HL-60 (cell line): ENCODE measurements around the gene BAG2.

Source experiments
- DNase-seq, 2 experiments: peaks; one replicate each; pipeline ENCODE4 v3.0.0-alpha.2; 2010 to 2020; ENCODE audit warnings: low read depth in 1 of 2, low spot score in 1 of 2
- H3K27ac ChIP-seq: fragments of 250-450 bp; sonication (Bioruptor Pico); replicated peaks from 2 replicates; pipeline ENCODE4 v1.5.1; 2020; ENCODE audit warnings: mild to moderate bottlenecking, moderate library complexity
- H3K27me3 ChIP-seq: fragments of 250-450 bp; sonication (Bioruptor Pico); 2 replicates; pipeline ENCODE4 v1.5.1; 2021; ENCODE audit warnings: mild to moderate bottlenecking, moderate library complexity; ENCODE audit not compliant: insufficient read depth, poor library complexity, severe bottlenecking
- H3K4me3 ChIP-seq: replicated peaks from 2 replicates; pipeline ENCODE4 v1.5.1; 2011; ENCODE audit warnings: mild to moderate bottlenecking, control low read depth, low read length; ENCODE audit not compliant: insufficient read depth
- GABPA ChIP-seq: IDR thresholded peaks from 2 replicates; pipeline ENCODE4 v1.6.1; 2012; ENCODE audit warnings: low read depth
- POLR2AphosphoS5 ChIP-seq: IDR thresholded peaks from 2 replicates; pipeline ENCODE4 v1.6.1; 2012; ENCODE audit warnings: low read depth
- REST ChIP-seq: IDR thresholded peaks from 2 replicates; pipeline ENCODE4 v1.6.1; 2012; ENCODE audit warnings: low read depth; ENCODE audit not compliant: insufficient replicate concordance
- SPI1 ChIP-seq: IDR thresholded peaks from 2 replicates; pipeline ENCODE4 v1.6.1; 2012; ENCODE audit warnings: low read depth, mild to moderate bottlenecking, borderline replicate concordance
- TF ChIP-seq, protein P1 (sequence below): IDR thresholded peaks from one replicate; pipeline ENCODE4 v1.5.1; 2011; ENCODE audit warnings: low read length, control low read depth, inconsistent platforms; ENCODE audit not compliant: insufficient read depth

Gene BAG2

GRCh38 chr6:57207872-57208271 is 35.7 kb downstream of the BAG2 start:
- Histone ChIP-seq H3K27ac (no peak overlapping the region), H3K27me3 (no peaks in the 10 kb centered on the region), H3K4me3 (no peak overlapping the region)
- TF ChIP-seq REST (no peak), POLR2AphosphoS5 (no peak), SPI1 (no peak), GABPA (no peak)
- TF ChIP-seq, protein P1, sequence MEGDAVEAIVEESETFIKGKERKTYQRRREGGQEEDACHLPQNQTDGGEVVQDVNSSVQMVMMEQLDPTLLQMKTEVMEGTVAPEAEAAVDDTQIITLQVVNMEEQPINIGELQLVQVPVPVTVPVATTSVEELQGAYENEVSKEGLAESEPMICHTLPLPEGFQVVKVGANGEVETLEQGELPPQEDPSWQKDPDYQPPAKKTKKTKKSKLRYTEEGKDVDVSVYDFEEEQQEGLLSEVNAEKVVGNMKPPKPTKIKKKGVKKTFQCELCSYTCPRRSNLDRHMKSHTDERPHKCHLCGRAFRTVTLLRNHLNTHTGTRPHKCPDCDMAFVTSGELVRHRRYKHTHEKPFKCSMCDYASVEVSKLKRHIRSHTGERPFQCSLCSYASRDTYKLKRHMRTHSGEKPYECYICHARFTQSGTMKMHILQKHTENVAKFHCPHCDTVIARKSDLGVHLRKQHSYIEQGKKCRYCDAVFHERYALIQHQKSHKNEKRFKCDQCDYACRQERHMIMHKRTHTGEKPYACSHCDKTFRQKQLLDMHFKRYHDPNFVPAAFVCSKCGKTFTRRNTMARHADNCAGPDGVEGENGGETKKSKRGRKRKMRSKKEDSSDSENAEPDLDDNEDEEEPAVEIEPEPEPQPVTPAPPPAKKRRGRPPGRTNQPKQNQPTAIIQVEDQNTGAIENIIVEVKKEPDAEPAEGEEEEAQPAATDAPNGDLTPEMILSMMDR: no peak
- DNase-seq: no peak

GRCh38 chr6:57209030-57209429 is 36.9 kb downstream of the BAG2 start:
- no peak overlapping the region for H3K4me3 ChIP-seq
- TF ChIP-seq REST (no peak), GABPA (no peak), SPI1 (no peak), POLR2AphosphoS5 (no peak)
- TF ChIP-seq, protein P1: no peak
- DNase-seq: no peak
- no peaks in the 10 kb centered on the region for H3K27me3 ChIP-seq
- no peak overlapping the region for H3K27ac ChIP-seq

DNA sequence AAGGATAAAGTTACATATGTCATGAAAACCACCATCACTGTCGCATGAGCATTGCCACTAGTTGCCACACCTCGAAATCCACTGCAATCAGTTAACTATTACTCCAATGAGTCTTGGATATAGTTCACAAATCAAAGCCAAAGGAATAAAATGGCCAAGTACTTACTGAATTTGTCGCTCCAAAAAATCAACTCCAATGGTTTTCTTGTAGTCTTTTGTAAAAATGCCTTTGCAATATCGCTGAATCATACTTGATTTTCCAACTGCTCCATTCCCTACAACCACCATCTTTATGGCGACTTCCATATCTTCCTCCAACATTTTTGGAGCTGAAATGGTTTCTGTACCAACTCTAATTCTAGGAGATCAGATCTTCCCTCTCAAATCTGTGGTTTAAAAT is 37.9 kb downstream of the BAG2 start:
- no peaks in the 10 kb centered on the region for H3K27me3 ChIP-seq
- H3K4me3 ChIP-seq: no peak overlapping the region
- no peak for TF ChIP-seq SPI1
- TF ChIP-seq, protein P1: no peak
- no peak for TF ChIP-seq REST
- TF ChIP-seq POLR2AphosphoS5: no peak
- TF ChIP-seq GABPA: no peak
- H3K27ac ChIP-seq: no peak overlapping the region
- DNase-seq: no peak
